Activated naive CD8-positive, alpha-beta T cell (primary cell): Measurements from ENCODE around the gene NTRK3.

Experiments used
- H3K27ac Mint-ChIP-seq: one replicate; pipeline ENCODE4 v1.8.0; 2021; ENCODE audit warnings: mixed read lengths
- H3K27me3 Mint-ChIP-seq: one replicate; pipeline ENCODE4 v1.8.0; 2021; ENCODE audit warnings: mixed read lengths
- H3K36me3 Mint-ChIP-seq: one replicate; pipeline ENCODE4 v1.8.0; 2021; ENCODE audit warnings: mixed read lengths
- H3K4me1 Mint-ChIP-seq: one replicate; pipeline ENCODE4 v1.8.0; 2021; ENCODE audit warnings: low read depth, mixed read lengths
- H3K4me3 Mint-ChIP-seq: one replicate; pipeline ENCODE4 v1.8.0; 2021; ENCODE audit warnings: mild to moderate bottlenecking, mixed read lengths
- H3K9me3 Mint-ChIP-seq: one replicate; pipeline ENCODE4 v1.8.0; 2021; ENCODE audit warnings: low read depth, mixed read lengths

NTRK3 gene

GRCh38 chr15:88144921-88145653 lies 111.5 kb downstream of the NTRK3 start:
- no peaks in the 10 kb centered on the region for H3K36me3 Mint-ChIP-seq
- no peaks in the 10 kb centered on the region for H3K4me1 Mint-ChIP-seq
- H3K27ac Mint-ChIP-seq, result no peak overlapping the region
- no peak overlapping the region for H3K4me3 Mint-ChIP-seq
- H3K9me3 Mint-ChIP-seq, result no peaks in the 10 kb centered on the region
- H3K27me3 Mint-ChIP-seq, result no peaks in the 10 kb centered on the region

- no peak overlapping the region for H3K27ac Mint-ChIP-seq
- no peaks in the 10 kb centered on the region for H3K9me3 Mint-ChIP-seq
- no peaks in the 10 kb centered on the region for H3K4me1 Mint-ChIP-seq
- H3K4me3 Mint-ChIP-seq, result no peak overlapping the region
- peaks cover 3% of the 10 kb centered on the region for H3K27me3 Mint-ChIP-seq
- H3K36me3 Mint-ChIP-seq, result no peaks in the 10 kb centered on the region
Observed at GRCh38 chr15:88142121-88142520, 114.4 kb downstream of the NTRK3 start.

GRCh38 chr15:88141269-88141889 lies 115.2 kb downstream of the NTRK3 start:
- Mint-ChIP-seq H3K4me1 (no peaks in the 10 kb centered on the region), H3K9me3 (no peaks in the 10 kb centered on the region), H3K27me3 (peaks cover 5% of the 10 kb centered on the region), H3K4me3 (no peak overlapping the region), H3K27ac (no peak overlapping the region), H3K36me3 (no peaks in the 10 kb centered on the region)

DNA sequence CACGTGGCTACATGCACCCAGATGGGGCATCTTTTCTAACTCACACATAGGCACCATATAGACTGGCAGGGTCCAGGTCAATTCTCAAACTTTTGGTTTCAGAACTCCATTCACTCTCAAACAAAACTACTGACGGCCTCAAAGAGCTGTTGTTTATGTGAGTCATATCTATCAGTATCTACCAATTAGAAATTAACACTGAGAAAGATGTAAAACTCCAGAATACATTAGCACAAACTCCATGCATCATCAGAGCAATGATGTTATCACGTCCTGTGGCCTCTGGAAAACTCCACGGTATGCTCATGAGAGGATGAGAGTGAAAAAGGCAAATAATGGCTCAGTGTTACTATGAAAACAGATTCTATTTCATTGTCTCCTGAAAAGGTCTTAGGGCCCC lies 116.1 kb downstream of the NTRK3 start:
- no peaks in the 10 kb centered on the region for H3K36me3 Mint-ChIP-seq
- H3K4me3 Mint-ChIP-seq, result no peak overlapping the region
- H3K27me3 Mint-ChIP-seq, result peaks cover 5% of the 10 kb centered on the region
- no peak overlapping the region for H3K27ac Mint-ChIP-seq
- no peaks in the 10 kb centered on the region for H3K9me3 Mint-ChIP-seq
- no peaks in the 10 kb centered on the region for H3K4me1 Mint-ChIP-seq

GRCh38 chr15:88139936-88140335 lies 116.6 kb downstream of the NTRK3 start:
- Mint-ChIP-seq H3K27me3 (peaks cover 5% of the 10 kb centered on the region), H3K36me3 (no peaks in the 10 kb centered on the region), H3K4me1 (no peaks in the 10 kb centered on the region), H3K27ac (no peak overlapping the region), H3K4me3 (no peak overlapping the region), H3K9me3 (no peaks in the 10 kb centered on the region)

DNA sequence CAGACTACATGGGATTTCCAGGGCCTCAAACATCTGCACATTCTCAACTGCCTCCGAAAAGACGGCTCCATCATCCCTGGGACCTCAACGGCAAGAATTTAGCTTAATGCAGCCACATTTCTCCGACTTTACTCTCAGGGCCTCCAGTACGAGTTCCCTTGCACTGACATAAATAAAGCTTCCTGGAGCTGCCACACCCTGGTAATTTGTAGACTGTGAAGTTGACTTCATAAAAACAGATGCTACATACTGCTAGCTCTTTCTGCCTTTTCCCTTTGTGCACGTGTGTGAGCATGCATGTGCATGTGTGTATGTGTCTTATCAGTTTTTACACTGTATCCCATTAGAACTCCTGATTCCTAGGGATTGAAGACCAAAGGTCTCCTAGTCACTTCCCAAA lies 122.7 kb downstream of the NTRK3 start:
- Mint-ChIP-seq H3K9me3 (no peaks in the 10 kb centered on the region), H3K4me3 (no peak overlapping the region), H3K36me3 (no peaks in the 10 kb centered on the region), H3K27me3 (peaks cover 5% of the 10 kb centered on the region), H3K27ac (no peak overlapping the region), H3K4me1 (no peaks in the 10 kb centered on the region)

DNA sequence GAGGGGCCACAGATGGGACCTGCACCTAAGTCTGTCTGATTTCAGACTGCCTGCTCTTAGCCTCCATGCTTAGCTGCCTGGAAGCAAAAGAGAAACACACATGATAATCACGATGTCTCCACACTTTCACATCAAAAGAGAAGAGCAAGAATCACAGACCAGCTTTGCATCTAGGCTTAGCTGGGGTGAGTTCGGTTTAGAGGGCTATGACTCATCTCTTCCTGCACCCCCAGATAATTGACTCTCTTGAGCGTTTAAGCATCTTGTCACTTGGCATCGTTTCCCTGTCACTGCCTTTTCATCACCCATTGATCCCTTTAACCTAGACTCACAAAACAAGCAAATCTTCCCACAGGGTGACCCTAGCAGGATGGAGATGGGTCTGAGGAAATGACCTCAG lies 124.0 kb downstream of the NTRK3 start:
- Mint-ChIP-seq H3K27me3 (peaks cover 3% of the 10 kb centered on the region), H3K9me3 (no peaks in the 10 kb centered on the region), H3K27ac (no peak overlapping the region), H3K4me1 (no peaks in the 10 kb centered on the region), H3K36me3 (no peaks in the 10 kb centered on the region), H3K4me3 (no peak overlapping the region)

- no peaks in the 10 kb centered on the region for H3K4me1 Mint-ChIP-seq
- peaks cover under 1% of the 10 kb centered on the region for H3K27me3 Mint-ChIP-seq
- H3K4me3 Mint-ChIP-seq, result no peak overlapping the region
- H3K36me3 Mint-ChIP-seq, result no peaks in the 10 kb centered on the region
- H3K9me3 Mint-ChIP-seq, result no peaks in the 10 kb centered on the region
- H3K27ac Mint-ChIP-seq, result no peak overlapping the region
Observed at GRCh38 chr15:88131937-88132336, 124.6 kb downstream of the NTRK3 start.

GRCh38 chr15:88127432-88127790 lies 129.1 kb downstream of the NTRK3 start:
- Mint-ChIP-seq H3K27ac (no peak overlapping the region), H3K4me3 (no peak overlapping the region), H3K36me3 (no peaks in the 10 kb centered on the region), H3K4me1 (no peaks in the 10 kb centered on the region), H3K9me3 (no peaks in the 10 kb centered on the region), H3K27me3 (no peaks in the 10 kb centered on the region)

DNA sequence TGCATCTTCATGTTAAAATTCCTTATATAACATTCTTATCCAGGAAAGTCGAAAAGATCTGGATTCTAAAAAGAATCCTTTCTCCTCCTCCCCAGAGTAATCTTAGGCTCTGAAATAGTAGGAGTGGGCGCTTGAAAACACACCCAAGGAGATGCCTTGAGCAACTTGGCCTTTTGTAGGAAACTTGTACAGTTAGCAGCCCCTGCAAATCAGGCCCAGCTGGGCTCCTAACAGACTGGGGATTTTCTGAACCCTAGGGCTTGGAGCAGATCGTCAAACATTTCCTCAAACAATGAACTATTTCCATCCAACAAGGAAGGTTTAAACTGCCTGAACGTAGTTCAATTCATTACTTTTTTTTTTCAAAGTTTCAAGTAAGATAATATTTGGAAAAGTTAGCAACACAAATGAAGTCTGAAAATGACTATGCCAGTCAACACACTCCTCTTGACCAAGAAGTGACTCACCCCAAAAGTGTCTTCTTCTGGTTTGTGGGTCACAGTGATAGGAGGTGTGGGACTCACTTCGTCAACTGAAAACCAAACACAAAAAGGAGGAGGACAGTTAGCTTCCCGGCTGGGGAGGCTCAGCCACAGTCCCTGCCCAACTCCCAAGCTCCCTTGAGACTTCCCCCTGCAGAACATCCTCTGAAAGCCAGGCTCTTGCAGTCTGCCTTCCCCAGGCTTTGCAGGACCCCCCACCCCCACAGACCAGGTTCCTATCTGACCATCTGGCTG lies 129.7 kb downstream of the NTRK3 start:
- Mint-ChIP-seq H3K27me3 (peaks cover 1% of the 10 kb centered on the region), H3K4me3 (no peak overlapping the region), H3K9me3 (no peaks in the 10 kb centered on the region), H3K36me3 (no peaks in the 10 kb centered on the region), H3K27ac (no peak overlapping the region), H3K4me1 (no peaks in the 10 kb centered on the region)

- no peak overlapping the region for H3K27ac Mint-ChIP-seq
- peaks cover 3% of the 10 kb centered on the region for H3K27me3 Mint-ChIP-seq
- no peak overlapping the region for H3K4me3 Mint-ChIP-seq
- no peaks in the 10 kb centered on the region for H3K36me3 Mint-ChIP-seq
- no peaks in the 10 kb centered on the region for H3K4me1 Mint-ChIP-seq
- H3K9me3 Mint-ChIP-seq, result no peaks in the 10 kb centered on the region
Observed at GRCh38 chr15:88125576-88125975, 131.0 kb downstream of the NTRK3 start.

- H3K36me3 Mint-ChIP-seq, result no peaks in the 10 kb centered on the region
Observed at GRCh38 chr15:88124199-88124598, 132.3 kb downstream of the NTRK3 start.

DNA sequence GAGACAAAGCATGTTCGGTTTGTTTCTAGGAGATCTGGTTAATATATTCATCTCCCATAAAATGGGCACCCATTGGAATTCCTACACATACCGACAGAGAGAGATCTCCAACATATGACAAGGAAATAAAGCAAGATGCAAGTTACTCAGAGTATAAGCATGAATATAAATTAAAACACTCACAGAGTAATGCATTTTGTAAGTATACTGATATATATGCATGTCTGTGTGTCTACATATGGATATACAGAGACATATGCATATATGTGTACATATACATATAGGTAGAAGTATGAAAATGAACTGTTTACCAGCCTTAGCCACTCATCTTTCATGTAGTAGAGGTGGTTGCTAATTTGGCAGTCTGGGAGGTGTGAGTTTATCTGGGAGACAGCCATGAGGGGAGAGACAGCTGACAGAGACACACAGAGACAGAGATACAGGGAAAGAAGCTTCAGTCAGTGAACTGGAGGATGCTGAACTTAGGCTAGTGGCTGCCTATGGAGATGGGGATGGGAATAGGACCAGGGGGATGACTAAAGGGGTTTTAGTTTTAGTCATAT lies 134.5 kb downstream of the NTRK3 start:
- Mint-ChIP-seq H3K36me3 (no peaks in the 10 kb centered on the region), H3K4me1 (no peaks in the 10 kb centered on the region), H3K27ac (no peak overlapping the region), H3K27me3 (peaks cover 7% of the 10 kb centered on the region), H3K9me3 (no peaks in the 10 kb centered on the region), H3K4me3 (no peak overlapping the region)

More at GRCh38 chr15:88124199-88124598, 132.3 kb downstream of the NTRK3 start:
- no peaks in the 10 kb centered on the region for H3K9me3 Mint-ChIP-seq
- H3K4me1 Mint-ChIP-seq, result no peaks in the 10 kb centered on the region
- no peak overlapping the region for H3K27ac Mint-ChIP-seq
- H3K4me3 Mint-ChIP-seq, result no peak overlapping the region
- peaks cover 7% of the 10 kb centered on the region for H3K27me3 Mint-ChIP-seq

- no peak overlapping the region for H3K27ac Mint-ChIP-seq
Observed at GRCh38 chr15:88120026-88120425, 136.5 kb downstream of the NTRK3 start.

GRCh38 chr15:88118741-88119140 lies 137.8 kb downstream of the NTRK3 start:
- Mint-ChIP-seq H3K4me1 (no peaks in the 10 kb centered on the region), H3K4me3 (no peak overlapping the region), H3K27me3 (peaks cover 7% of the 10 kb centered on the region), H3K9me3 (no peaks in the 10 kb centered on the region), H3K36me3 (no peaks in the 10 kb centered on the region), H3K27ac (no peak overlapping the region)

More at GRCh38 chr15:88120026-88120425, 136.5 kb downstream of the NTRK3 start:
- Mint-ChIP-seq H3K27me3 (peaks cover 7% of the 10 kb centered on the region), H3K4me1 (no peaks in the 10 kb centered on the region), H3K9me3 (no peaks in the 10 kb centered on the region), H3K4me3 (no peak overlapping the region), H3K36me3 (no peaks in the 10 kb centered on the region)
